NCI-H1417 (cell line): Measurements from ENCODE around the gene TMEM30B.
"Not testable (repeated sequence)": the region's sequence is repeated elsewhere in the genome, so short reads cannot be mapped to it uniquely, and the experiment has no call there.

ENCODE experiments used
- DNase-seq, 3 experiments: peaks; one replicate each; lab custom pipeline; 2025; lab: John Stamatoyannopoulos, UW

The TMEM30B gene

GRCh38 chr14:61266891-61267740 is 14.0 kb downstream of the TMEM30B start:
- peak in 1 of 3 experiments; percentile 66 for DNase-seq

- no peak for DNase-seq
Observed at GRCh38 chr14:61266436-61266835, 14.7 kb downstream of the TMEM30B start.

GRCh38 chr14:61264651-61265050 is 16.5 kb downstream of the TMEM30B start:
- no peak for DNase-seq

- DNase-seq, result peak in 1 of 3 experiments; percentile 36
Observed at GRCh38 chr14:61264010-61264571, 17.0 kb downstream of the TMEM30B start.

GRCh38 chr14:61262082-61262481 is 19.1 kb downstream of the TMEM30B start:
- DNase-seq, result no peak

- DNase-seq, result peak; percentile 8 to 57 (median 33)
Observed at GRCh38 chr14:61260939-61261776, 20.0 kb downstream of the TMEM30B start.

GRCh38 chr14:61258985-61259384 is 22.2 kb downstream of the TMEM30B start:
- DNase-seq, result peak in 2 of 3 experiments; percentile 49 to 94

GRCh38 chr14:61257469-61258057 is 23.6 kb downstream of the TMEM30B start:
- peak in 2 of 3 experiments; percentile 65 to 97 for DNase-seq

GRCh38 chr14:61256826-61257468 is 24.2 kb downstream of the TMEM30B start:
- DNase-seq, result no peak

- peak in 2 of 3 experiments; percentile 38 to 46 for DNase-seq
Observed at GRCh38 chr14:61255968-61256367, 25.2 kb downstream of the TMEM30B start.

GRCh38 chr14:61254808-61255526 is 26.2 kb downstream of the TMEM30B start:
- peak; percentile 9 to 71 (median 49) for DNase-seq

- no peak for DNase-seq
Observed at GRCh38 chr14:61253064-61253738, 27.9 kb downstream of the TMEM30B start.

GRCh38 chr14:61252369-61253063 is 28.6 kb downstream of the TMEM30B start:
- peak; percentile 73 to 95 (median 93) for DNase-seq

- DNase-seq, result no peak
Observed at GRCh38 chr14:61250063-61250462, 31.1 kb downstream of the TMEM30B start.

- no peak for DNase-seq
Observed at GRCh38 chr14:61247935-61248334, 33.2 kb downstream of the TMEM30B start.

GRCh38 chr14:61246721-61247120 is 34.4 kb downstream of the TMEM30B start:
- DNase-seq, result no peak

GRCh38 chr14:61244009-61244408 is 37.1 kb downstream of the TMEM30B start:
- DNase-seq, result peak in 1 of 3 experiments; percentile 41

GRCh38 chr14:61240206-61240605 is 40.9 kb downstream of the TMEM30B start:
- DNase-seq, result peak in 1 of 3 experiments; percentile 44

- DNase-seq, result not testable (repeated sequence)
Observed at GRCh38 chr14:61239285-61239684, 41.9 kb downstream of the TMEM30B start.
